ENCODE measurements around the gene CYS1.

Gene CYS1

GRCh38 chr2:10078704-10079265, 1.4 kb downstream of the CYS1 start:
- TF ChIP-seq CTCF (IDR thresholded peaks at IDR 0.05; ENCODE audit: low read depth, low read length), result no peak
- H3K4me3 ChIP-seq (ENCODE audit: low read depth, low read length), result peak overlapping the region; percentile 35
- in situ Hi-C loops (cut with HindIII; ENCODE audit: low sequenced_read_pairs), result no loop called here
- DNase-seq (ENCODE audit: low read depth, low spot score), result no peak

- no peak for DNase-seq (ENCODE audit: low read depth, low spot score)
- no peak overlapping the region for H3K4me3 ChIP-seq (ENCODE audit: low read depth, low read length)
- no peak for TF ChIP-seq CTCF (IDR thresholded peaks at IDR 0.05; ENCODE audit: low read depth, low read length)
- in situ Hi-C loops (cut with HindIII; ENCODE audit: low sequenced_read_pairs), result no loop called here
These were observed 2.2 kb downstream of the CYS1 start for GRCh38 chr2:10078001-10078400.

GRCh38 chr2:10076988-10077527, 3.2 kb downstream of the CYS1 start:
- TF ChIP-seq CTCF (IDR thresholded peaks at IDR 0.05; ENCODE audit: low read depth, low read length), result no peak
- in situ Hi-C loops (cut with HindIII; ENCODE audit: low sequenced_read_pairs), result no loop called here
- no peak overlapping the region for H3K4me3 ChIP-seq (ENCODE audit: low read depth, low read length)
- no peak for DNase-seq (ENCODE audit: low read depth, low spot score)

GRCh38 chr2:10076511-10076910, 3.7 kb downstream of the CYS1 start:
- TF ChIP-seq CTCF (IDR thresholded peaks at IDR 0.05; ENCODE audit: low read depth, low read length), result no peak
- no peak for DNase-seq (ENCODE audit: low read depth, low spot score)
- in situ Hi-C loops (cut with HindIII; ENCODE audit: low sequenced_read_pairs), result no loop called here
- no peak overlapping the region for H3K4me3 ChIP-seq (ENCODE audit: low read depth, low read length)

- H3K4me3 ChIP-seq (ENCODE audit: low read depth, low read length), result no peak overlapping the region
- DNase-seq (ENCODE audit: low read depth, low spot score), result no peak
- in situ Hi-C loops (cut with HindIII; ENCODE audit: low sequenced_read_pairs), result no loop called here
- no peak for TF ChIP-seq CTCF (IDR thresholded peaks at IDR 0.05; ENCODE audit: low read depth, low read length)
These were observed 4.5 kb downstream of the CYS1 start for GRCh38 chr2:10075571-10076209.

- no peak for DNase-seq (ENCODE audit: low read depth, low spot score)
- in situ Hi-C loops (cut with HindIII; ENCODE audit: low sequenced_read_pairs), result no loop called here
- no peak overlapping the region for H3K4me3 ChIP-seq (ENCODE audit: low read depth, low read length)
- no peak for TF ChIP-seq CTCF (IDR thresholded peaks at IDR 0.05; ENCODE audit: low read depth, low read length)
These were observed 5.1 kb downstream of the CYS1 start for GRCh38 chr2:10075101-10075500.
